EL (cell line): Measurements from ENCODE around the gene AAR2.

Experiments
- DNase-seq: peaks from one replicate; pipeline ENCODE4 v3.0.0-alpha.2; 2016

AAR2 gene

DNA sequence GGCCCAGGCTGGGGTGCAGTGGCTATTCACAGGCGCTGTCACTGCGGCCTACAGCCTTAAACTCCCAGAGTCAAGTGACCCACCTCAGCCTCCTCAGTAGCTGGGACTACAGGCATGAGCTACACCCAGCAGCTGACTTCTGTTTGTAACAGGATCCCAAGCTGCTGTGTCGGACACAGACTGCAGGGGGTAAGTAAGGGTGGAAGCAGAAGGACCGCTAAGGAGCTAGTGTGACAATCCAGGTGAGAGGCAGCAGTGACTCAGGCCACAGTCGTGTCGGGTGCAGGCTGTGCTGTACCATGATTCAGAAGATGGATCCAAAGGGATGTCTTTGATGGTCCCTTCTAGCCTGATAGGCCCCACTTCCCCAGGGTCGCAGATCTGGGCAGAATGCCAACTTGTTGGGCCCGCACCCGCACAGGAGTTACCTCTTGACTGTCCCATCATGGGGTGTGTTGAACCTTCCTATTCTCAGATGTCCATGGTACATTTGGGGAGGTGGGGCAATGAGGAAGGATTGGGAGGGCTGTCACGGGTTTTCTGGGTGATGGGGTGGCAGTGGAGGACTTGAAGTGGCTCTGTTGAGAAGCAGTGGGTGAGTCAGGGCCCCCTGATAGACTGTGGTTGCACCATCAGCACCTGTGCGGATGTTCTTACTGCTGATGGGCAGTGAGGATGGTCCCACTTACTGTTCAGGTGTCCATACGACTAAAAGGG, 25.3 kb downstream of the AAR2 start:
- DNase-seq = no peak

- no peak for DNase-seq
These were observed 26.2 kb downstream of the AAR2 start for GRCh38 chr20:36262440-36262839.

DNA sequence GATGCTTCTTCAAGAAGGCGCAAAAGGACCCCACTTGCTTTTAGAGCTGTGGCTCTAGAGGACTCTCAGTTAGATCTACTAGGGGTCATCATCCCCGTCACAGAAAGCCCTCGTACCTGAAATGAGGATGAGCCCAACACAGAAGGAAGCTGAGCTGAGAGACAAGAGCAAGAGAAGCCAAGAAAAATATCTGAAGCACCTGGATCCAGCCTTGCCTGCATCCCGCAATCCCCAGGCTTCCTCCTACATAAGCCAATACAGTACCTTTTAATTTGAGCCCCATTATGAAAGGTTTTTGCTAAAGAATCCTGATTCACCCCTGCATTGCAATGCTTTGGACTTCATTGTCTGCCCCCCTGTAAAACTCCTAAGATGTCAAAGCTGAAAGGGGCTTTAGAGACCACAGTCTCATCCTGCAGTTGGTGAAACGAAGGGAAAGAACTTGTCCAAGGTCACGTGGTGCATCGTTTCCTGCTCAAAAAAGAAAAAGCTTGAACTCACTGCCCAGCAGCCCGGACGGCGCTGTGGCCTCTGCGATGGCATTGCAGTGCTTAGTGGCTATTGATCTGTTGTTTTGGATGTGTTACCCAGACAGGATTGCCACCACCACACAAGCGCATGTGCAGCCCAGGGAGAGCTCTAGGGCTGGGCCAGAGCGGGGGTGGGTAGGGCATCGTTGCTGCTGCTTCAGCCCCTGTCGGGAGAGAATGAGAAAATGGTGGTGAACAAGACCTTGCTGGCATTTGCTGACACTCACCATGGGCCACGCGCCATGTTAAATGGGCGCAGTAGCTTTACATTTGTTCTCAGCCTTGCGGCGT, 28.4 kb downstream of the AAR2 start:
- DNase-seq = no peak

DNA sequence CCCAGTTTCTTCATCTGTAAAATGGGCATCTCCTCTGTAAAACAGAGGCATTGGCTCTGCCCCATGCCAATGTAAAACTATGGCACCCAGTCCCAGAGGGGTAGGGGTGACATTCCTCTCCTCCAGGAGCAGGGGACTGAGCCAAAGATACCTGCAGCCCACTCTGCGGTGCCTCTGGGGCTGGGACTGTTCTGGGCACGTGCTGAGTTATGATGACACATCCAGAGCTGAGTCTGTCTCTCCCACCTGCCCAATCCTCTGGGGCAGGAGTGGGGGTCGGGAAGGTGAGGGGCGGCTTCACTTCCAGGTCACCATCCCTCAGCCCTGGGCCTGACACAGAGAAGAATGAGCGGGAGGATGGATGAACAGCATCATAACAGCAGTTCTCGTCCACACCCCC, 29.9 kb downstream of the AAR2 start:
- DNase-seq = no peak

DNA sequence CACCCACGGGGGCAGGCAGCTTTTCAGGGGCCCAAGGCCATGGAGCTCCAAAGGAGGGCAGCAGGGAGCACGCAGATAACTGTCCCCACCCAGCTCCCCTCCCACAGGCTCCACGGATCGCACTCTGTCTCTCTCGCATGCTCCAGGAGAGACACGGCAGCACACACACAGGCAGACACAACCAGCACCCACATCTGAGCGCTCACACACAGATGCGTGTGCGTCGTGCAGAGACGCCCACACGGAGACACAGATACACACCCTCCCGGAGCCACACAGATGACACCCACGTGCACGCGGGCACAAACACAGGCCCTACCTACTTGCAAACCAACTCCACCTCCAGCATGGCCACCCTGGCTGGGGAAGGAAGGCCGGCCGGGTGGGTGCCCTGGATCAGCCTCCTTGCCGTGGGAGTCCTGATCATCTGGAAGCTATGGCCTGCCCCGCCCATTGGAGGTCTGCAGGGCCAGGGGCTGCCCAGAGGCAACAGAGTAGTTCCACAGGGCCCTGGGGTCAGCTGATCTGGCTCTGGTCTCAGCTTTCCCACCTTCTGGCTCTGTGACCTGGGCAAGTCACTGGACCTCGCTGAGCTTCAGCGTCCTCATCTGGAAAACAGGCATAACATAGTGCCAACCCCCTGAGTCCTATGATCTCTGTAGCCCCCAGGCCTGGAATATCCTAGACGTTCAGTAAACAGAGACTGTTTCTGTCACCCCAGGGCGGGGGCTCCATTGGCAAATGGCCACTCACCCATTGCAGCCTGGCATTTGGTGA, 31.5 kb downstream of the AAR2 start:
- DNase-seq = no peak

DNA sequence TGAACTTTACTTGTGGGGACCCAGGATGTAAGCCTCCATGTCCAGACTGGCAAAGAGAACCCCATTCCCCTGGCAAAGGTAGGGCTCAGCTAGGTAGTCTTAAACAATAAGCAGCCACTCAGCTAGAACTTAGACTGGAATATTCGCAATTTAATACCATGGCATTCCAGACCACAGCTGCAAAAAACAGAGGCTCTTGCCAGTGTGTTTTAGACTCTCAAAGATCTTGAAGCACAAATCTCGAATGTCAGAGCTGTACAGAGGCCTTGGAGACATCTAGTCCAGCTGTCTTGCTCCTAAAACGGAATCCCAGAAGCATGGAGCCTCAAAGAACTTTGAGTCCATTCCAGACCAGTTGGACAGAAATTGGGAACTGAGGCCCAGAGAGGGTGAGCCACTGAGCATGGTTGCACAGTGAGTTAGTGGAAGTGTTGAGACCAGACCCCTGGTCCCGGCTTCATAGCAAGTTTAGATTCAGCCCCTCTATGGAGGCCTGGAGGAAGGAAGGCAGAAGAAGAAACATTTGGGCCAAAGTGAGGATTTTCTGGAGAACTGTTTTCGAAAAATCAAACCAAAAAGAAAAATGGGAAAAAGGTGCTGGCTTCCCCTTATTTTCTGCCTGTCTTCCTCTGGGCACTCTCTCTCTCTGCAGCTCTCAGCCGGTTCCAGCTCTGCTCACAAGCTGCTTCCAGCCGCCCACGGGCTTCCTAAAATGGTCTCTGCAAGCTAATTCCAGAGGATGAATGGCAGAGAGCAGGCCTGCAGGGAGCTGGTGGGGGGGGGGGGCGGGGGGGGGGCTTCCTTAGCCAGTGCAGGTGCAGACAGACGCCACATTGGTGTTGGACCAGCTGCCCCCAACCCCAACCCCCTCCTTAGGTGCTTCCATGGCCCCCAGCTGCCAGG, 32.4 kb downstream of the AAR2 start:
- no peak for DNase-seq

DNA sequence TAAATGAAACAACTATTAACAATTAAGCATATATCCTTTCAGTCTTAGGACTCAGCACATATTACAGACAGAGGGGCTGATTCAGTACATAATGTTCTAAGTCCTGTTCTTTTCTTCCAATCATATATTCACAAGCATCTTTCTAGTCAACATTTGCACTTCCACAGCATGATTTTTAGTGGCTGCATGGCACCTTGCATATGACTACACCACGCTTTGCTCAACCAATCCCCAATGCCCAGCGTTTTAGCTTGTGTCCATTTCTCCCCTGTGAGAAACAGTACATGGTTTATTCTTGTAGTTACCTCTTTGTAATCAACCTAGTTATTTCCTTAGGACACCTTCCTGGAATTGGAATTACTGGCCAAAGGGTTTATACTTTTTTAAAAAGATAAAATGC, 33.2 kb downstream of the AAR2 start:
- DNase-seq = no peak

DNA sequence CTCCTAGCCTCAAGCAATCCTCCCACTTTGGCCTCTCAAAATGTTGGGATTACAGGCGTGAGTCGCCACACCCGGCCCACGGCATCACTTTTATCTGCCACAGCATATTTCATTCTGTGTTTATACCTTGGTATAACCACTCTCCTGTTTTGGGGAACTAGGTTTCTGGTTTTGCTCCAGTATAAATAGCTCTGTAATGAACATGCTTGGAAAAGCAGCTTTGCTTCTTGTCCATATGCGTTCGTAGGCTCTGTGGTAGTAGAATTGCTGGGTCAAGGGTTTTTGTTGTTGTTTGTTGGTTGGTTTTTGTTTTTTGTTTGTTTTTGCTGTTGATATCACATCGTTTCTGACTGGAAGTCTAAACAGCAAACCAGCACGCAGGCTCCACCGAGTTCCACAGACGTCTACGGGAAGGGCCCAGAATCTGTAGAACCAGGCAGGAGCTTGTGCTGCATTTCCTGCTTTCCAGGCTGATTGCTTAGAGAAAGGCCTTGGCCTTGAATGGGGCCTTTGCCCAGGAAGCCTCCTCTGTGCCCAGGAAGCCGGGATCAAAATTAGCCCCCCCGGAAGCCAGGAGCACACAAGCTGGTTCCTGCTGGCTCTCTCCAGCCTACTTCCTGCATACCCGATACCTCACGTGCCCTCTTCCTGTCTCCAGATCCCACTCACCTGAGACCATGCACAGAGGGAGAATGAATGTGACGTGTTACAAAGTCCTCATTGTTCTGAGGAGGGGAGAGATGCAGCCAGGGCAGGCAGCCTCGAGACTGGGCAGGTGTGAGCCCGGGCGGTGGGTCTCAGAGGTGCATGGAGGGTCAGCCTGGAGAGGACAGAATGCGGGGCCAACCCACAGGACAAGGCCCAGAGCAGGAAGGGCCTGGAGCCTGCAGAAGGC, 34.7 kb downstream of the AAR2 start:
- DNase-seq = no peak

GRCh38 chr20:36271639-36272546, 35.6 kb downstream of the AAR2 start:
- no peak for DNase-seq

DNA sequence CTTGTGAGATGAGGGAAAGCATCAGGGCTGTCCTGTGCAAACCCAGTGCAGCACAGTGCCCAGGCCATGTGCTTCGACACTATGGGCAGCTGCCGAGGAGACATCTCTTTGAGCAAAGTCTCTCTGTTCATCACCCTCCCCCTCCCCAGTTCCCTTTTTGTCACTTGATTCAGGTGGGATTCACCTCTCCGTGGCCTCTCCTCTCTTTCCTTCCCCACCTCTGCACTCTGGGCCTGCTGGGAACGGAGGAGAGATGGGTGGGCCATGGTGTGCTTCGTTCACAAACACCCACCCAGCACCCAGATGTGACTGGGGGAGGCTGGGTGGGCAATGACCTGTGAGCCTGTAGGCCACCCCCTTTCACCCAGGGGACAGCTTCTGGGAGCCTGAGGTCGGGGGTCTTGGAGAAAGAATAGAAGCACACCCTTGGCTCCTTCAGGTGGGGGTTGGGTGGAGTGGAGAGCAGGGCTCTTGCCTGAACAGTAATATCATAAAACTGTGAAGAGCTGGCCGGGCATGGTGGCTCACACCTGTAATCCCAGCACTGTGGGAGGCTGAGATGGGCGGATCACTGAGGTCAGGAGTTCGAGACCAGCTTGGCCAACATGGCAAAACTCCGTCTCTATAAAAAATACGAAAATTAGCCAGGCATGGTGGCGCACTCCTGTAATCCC, 36.4 kb downstream of the AAR2 start:
- no peak for DNase-seq

DNA sequence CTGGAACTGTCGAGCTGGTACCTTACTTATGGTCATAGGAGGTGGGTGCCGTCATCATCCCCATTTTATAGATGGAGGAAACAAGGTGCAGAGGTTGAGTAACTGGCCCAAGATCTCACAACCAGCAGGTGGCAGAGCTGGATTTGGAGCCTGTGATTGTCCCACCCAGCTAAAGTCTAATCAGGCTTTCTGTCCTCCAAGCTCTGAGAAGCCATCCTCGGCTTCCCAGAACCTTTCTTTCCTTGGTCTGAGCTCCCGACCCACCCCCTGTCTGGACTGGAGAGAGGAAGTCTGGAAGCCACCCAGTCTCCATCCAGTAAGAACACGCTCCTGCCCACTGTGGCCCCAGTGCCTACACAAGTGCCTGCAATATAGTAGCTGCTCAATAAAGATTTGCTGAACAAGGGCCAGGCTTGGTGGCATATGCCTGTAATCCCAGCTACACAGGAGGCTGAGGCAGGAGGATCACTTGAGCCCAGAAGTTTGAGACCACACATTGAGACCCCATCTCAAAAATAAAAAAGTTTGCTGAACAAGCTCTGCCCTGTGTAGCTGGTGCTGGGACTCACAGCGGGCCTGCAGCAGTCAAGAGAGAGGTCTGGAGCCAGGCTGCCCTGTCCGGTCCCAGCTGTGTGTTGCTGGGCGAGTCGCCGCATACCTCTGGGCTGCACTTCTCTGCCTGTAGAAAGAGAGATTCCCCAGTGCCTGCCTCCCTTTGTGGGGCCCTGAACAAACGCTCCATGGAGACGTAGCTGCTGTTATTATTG, 37.3 kb downstream of the AAR2 start:
- DNase-seq = peak; percentile 23

- DNase-seq = no peak
These were observed 38.0 kb downstream of the AAR2 start for GRCh38 chr20:36274181-36274841.

GRCh38 chr20:36275011-36275410, 38.7 kb downstream of the AAR2 start:
- DNase-seq = no peak

DNA sequence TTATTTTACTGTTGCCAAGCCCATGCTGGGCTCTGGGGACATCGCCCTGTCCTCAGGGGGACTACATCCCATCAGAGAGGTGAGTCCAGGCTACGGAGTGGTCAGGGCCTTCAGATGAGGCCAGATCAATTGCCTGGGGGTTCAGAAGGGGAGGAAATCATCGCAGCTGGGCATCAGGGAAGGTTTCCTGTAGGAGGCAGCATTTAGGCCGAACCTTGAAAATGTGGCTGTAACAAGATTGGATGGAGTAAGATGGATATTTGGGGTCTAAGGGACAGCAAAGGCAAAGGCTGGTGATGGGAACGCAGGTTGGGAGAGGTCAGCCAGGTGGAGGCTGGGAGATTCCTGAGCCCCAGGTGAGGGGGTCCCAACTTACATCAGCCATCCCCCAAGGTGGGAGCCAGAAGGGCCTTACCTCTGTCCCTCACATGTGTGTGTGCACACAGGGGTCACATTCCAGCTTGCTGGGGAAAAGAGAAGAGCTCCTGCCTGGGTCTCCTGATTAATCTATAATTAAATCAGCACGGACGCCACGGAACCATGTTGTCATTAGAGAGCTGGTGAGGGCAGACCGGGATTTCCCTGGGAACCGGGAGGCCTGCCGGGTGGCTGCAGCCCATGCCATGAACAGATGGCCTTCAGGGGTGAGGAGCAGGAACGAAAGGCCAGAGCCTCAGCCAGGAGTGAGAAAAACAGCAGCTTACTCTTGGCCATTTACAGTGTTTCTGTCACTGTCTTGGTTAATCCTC, 39.3 kb downstream of the AAR2 start:
- DNase-seq = no peak

- no peak for DNase-seq
These were observed 41.3 kb downstream of the AAR2 start for GRCh38 chr20:36277546-36277945.

- no peak for DNase-seq
These were observed 43.1 kb downstream of the AAR2 start for GRCh38 chr20:36279362-36279761.

DNA sequence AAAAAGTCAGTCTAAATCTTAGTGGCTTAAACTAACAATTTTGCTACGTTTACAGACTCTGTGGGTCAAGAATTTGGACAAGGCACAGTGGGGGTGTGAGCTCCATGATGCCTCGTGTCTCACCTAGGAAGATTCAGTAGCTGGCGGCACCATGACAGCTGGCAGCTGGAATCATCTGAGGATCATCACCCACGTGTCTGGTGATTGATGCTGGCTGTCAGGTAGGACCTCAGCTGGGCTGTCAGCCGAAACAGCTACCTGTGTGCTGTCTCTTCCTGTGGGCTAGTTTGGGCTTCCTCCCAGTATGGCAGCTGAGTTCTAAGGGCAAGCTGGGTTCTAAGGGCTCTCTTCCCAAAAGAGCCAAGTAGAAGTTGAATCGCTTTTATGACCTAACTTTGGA, 43.5 kb downstream of the AAR2 start:
- no peak for DNase-seq
